Forelimb muscle (tissue), 1 donor: ENCODE data around the gene NLGN4Y. TPM values are rescaled to one million over a fixed set of nuclear protein-coding genes. Genes with fewer than 3 reads are reported as not detected.
"Not testable (repeated sequence)": the region's sequence is repeated elsewhere in the genome, so short reads cannot be mapped to it uniquely, and the experiment has no call there.

ENCODE experiments used
- DNase-seq: peaks from one replicate; pipeline ENCODE4 v3.0.0-alpha.2; 2013; ENCODE audit warnings: low read depth
- polyA plus RNA-seq: library from polyadenylated mRNA; unstranded; fragments of 120-200 nt; gene quantifications from one replicate; pipeline ENCODE4 v1.2.1, GENCODE V29; 2013; ENCODE audit not compliant: insufficient read length

NLGN4Y gene
- polyA plus RNA-seq, 1 donor = 0.09 TPM

- no peak for DNase-seq
Measured at GRCh38 chrY:14834103-14835060, 310.1 kb downstream of the NLGN4Y start.

- no peak for DNase-seq
Measured at GRCh38 chrY:14837466-14837865, 313.1 kb downstream of the NLGN4Y start.

DNA sequence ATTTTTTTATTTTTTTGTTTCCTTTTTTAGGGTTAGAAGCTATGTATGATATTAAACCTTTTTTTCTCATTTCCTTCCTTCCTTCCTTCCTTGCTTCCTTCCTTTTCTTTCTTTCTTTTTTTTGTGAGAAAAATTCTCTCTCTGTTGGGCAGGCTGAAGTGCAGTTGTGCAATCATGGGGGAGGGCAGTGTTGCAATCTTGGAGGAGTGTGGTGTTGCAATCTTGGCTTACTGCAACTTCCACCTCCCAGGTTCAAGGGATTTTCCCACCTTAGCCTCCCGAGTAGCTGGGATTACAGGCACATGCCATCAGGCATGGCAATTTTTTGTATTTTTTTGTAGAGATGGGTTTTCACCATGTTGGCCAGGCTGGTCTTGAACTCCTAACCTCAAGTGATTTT is 326.4 kb downstream of the NLGN4Y start:
- DNase-seq = no peak

DNA sequence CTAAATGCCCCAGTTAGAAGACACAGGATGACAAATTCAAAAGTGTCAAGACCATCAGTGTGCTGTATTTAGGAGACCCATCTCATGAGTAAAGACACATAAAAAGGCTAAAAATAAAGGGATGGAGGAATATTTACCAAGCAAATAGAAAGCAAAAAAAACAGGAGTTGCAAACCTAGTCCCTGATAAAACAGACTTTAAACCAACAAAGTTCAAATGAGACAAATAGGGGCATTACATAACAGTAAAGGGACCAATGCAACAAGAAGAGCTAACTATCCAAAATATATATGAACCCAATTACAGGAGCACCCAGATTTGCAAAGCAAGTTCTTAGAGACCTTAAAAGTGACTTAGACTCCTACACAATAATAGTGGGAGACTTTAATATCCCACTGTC is 336.1 kb downstream of the NLGN4Y start:
- DNase-seq = no peak

DNA sequence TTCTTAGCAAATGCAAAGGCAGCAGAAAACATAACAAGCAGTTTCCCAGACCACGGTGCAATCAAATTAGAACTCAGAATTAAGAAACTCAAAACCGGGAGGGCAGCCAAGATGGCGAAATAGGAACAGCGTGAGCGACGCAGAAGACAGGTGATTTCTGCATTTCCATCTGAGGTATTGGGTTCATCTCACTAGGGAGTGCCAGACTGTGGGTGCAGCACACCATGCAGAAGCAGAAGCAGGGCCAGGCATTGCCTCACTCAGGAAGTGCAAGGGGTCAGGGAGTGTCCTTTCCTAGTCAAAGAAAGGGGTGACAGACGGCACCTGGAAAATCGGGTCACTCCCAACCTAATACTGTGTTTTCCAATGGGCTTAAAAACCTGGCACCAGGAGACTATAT is 336.7 kb downstream of the NLGN4Y start:
- not testable (repeated sequence) for DNase-seq

DNA sequence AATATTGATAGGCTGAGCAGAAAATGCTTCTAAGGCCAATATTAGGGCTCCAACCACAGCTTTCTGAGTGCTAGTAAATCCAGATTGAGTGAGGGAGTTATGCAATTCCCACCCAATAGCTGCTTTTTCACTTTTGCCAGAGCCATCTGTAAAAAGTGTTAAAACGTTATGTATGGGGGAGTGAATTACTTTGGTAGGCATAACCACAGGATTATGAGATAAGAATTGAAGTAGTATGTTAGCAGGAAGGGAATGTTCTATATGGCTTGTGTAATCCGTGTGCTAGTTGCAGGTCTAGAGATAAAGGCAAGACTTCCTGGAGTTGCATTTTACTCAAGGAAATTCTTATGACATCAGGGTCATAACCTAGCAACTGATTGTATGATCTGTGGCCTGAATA is 347.6 kb downstream of the NLGN4Y start:
- DNase-seq = no peak
